ENCODE results near the gene SRD5A1. TPM values are rescaled to one million over a fixed set of nuclear protein-coding genes. Genes with fewer than 3 reads are reported as not detected.

Gene SRD5A1
- total and polyA plus RNA-seq, 2 experiments from 2014 or later: 18.9 to 20.2 TPM

- Histone ChIP-seq H3K27me3 (replicated peaks; ENCODE audit: insufficient read depth) (no peaks in the 10 kb centered on the region), H3F3A (ENCODE audit: insufficient read depth) (peaks cover 17% of the 10 kb centered on the region; the same call in 1 of the 2 replicates), H3K9me2 (ENCODE audit: insufficient read depth) (no peaks in the 10 kb centered on the region), H3K9me3 (ENCODE audit: low read depth) (no peaks in the 10 kb centered on the region), H3K36me3 (ENCODE audit: low read depth) (no peaks in the 10 kb centered on the region), H3K27ac (peak overlapping the region; percentile 77), H3K4me2 (ENCODE audit: unreplicated experiment) (peak overlapping the region; percentile 95), H3K4me1 (ENCODE audit: insufficient read depth) (peaks cover 19% of the 10 kb centered on the region), H3K79me2 (ENCODE audit: insufficient read depth) (peaks cover 100% of the 10 kb centered on the region), H3K9ac (peak overlapping the region; percentile 76), H4K20me1 (ENCODE audit: insufficient read depth) (peaks cover 7% of the 10 kb centered on the region; the same call in 1 of the 2 replicates), H2AFZ (peak overlapping the region; percentile 58), H3K4me3 (peak overlapping the region; percentile 71)
- DNase-seq: peak; percentile 66
- TF ChIP-seq EZH2 (IDR thresholded peaks at IDR 0.05; ENCODE audit: insufficient read depth, poor library complexity, severe bottlenecking) (no peak), EZH2phosphoT487 (IDR thresholded peaks at IDR 0.05; ENCODE audit: insufficient read depth, low read depth) (no peak)
- in situ Hi-C loops (cut with MboI): loop anchor here (10.0 kb wide), 1 partner anchor 1237 kb away; no protein-coding TSS in a partner anchor
- 4 to 6% methylated on average over 6 of the region's 6 CpGs for WGBS, 2 experiments (ENCODE audit: low coverage in 1 of 2, low lambda C conversion rate in 2 of 2, missing lambda C conversion rate in 2 of 2)
These were observed 88.8 kb downstream of the SRD5A1 start for GRCh38 chr5:6722015-6722414.

- no peaks in the 10 kb centered on the region for H3K9me3 ChIP-seq (ENCODE audit: low read depth)
- H3K4me3 ChIP-seq: peak overlapping the region; percentile 71; the same call in 1 of the 2 replicates
- no peak overlapping the region for H2AFZ ChIP-seq
- peaks cover 19% of the 10 kb centered on the region for H3K4me1 ChIP-seq (ENCODE audit: insufficient read depth)
- DNase-seq: no peak
- TF ChIP-seq EZH2 (IDR thresholded peaks at IDR 0.05; ENCODE audit: insufficient read depth, poor library complexity, severe bottlenecking) (no peak), EZH2phosphoT487 (IDR thresholded peaks at IDR 0.05; ENCODE audit: insufficient read depth, low read depth) (no peak)
- no peaks in the 10 kb centered on the region for H3K36me3 ChIP-seq (ENCODE audit: low read depth)
- peaks cover 100% of the 10 kb centered on the region for H3K79me2 ChIP-seq (ENCODE audit: insufficient read depth)
- peak overlapping the region; percentile 95 for H3K4me2 ChIP-seq (ENCODE audit: unreplicated experiment)
- H4K20me1 ChIP-seq (ENCODE audit: insufficient read depth): peaks cover 7% of the 10 kb centered on the region; the same call in 1 of the 2 replicates
- WGBS, 2 experiments (ENCODE audit: low coverage in 1 of 2, low lambda C conversion rate in 2 of 2, missing lambda C conversion rate in 2 of 2): 54 to 61% methylated on average over 14 of the region's 14 CpGs
- in situ Hi-C loops (cut with MboI): loop anchor here (10.0 kb wide), 1 partner anchor 1238 kb away; no protein-coding TSS in a partner anchor
- H3F3A ChIP-seq (ENCODE audit: insufficient read depth): peaks cover 17% of the 10 kb centered on the region; the same call in 1 of the 2 replicates
- H3K9ac ChIP-seq: no peak overlapping the region
- H3K9me2 ChIP-seq (ENCODE audit: insufficient read depth): no peaks in the 10 kb centered on the region
- H3K27ac ChIP-seq: peak overlapping the region; percentile 77; the same call in 1 of the 2 replicates
- no peaks in the 10 kb centered on the region for H3K27me3 ChIP-seq (replicated peaks; ENCODE audit: insufficient read depth)
These were observed 90.0 kb downstream of the SRD5A1 start for GRCh38 chr5:6723122-6723815.

GRCh38 chr5:6723816-6724300, 90.6 kb downstream of the SRD5A1 start:
- Histone ChIP-seq H3K9ac (no peak overlapping the region), H3K4me2 (ENCODE audit: unreplicated experiment) (no peak overlapping the region), H3K9me3 (ENCODE audit: low read depth) (no peaks in the 10 kb centered on the region), H3K79me2 (ENCODE audit: insufficient read depth) (peaks cover 100% of the 10 kb centered on the region), H3K27ac (no peak overlapping the region), H3K9me2 (ENCODE audit: insufficient read depth) (no peaks in the 10 kb centered on the region), H3K36me3 (ENCODE audit: low read depth) (no peaks in the 10 kb centered on the region), H3K4me3 (no peak overlapping the region), H3K4me1 (ENCODE audit: insufficient read depth) (peaks cover 19% of the 10 kb centered on the region), H3K27me3 (replicated peaks; ENCODE audit: insufficient read depth) (no peaks in the 10 kb centered on the region), H3F3A (ENCODE audit: insufficient read depth) (peaks cover 17% of the 10 kb centered on the region; the same call in 1 of the 2 replicates), H2AFZ (no peak overlapping the region), H4K20me1 (ENCODE audit: insufficient read depth) (peaks cover 7% of the 10 kb centered on the region; the same call in 1 of the 2 replicates)
- TF ChIP-seq EZH2 (IDR thresholded peaks at IDR 0.05; ENCODE audit: insufficient read depth, poor library complexity, severe bottlenecking) (no peak), EZH2phosphoT487 (IDR thresholded peaks at IDR 0.05; ENCODE audit: insufficient read depth, low read depth) (no peak)
- no peak for DNase-seq
- in situ Hi-C loops (cut with MboI): loop anchor here (10.0 kb wide), 1 partner anchor 1239 kb away; no protein-coding TSS in a partner anchor
- 85 to 93% methylated on average over 12 of the region's 12 CpGs for WGBS, 2 experiments (ENCODE audit: low coverage in 1 of 2, low lambda C conversion rate in 2 of 2, missing lambda C conversion rate in 2 of 2)

Other genes with a start within 250 kb of the SRD5A1 start
- not detected in 2 replicates for gene UBE2QL1, start 184.6 kb upstream of the SRD5A1 start, total RNA-seq (2014; rRNA removed; shearing (Covaris generic))
- not detected in 2 replicates for gene UBE2QL1, start 184.6 kb upstream of the SRD5A1 start, polyA plus RNA-seq (2016; fragmentation: Nextera tagmentation; extraction: Ambion mirVana)
- gene NSUN2, start 396 bp upstream of the SRD5A1 start, total RNA-seq (2014; rRNA removed; shearing (Covaris generic)): 43.0 and 51.0 TPM in 2 replicates
- gene NSUN2, start 396 bp upstream of the SRD5A1 start, polyA plus RNA-seq (2016; fragmentation: Nextera tagmentation; extraction: Ambion mirVana): 47.2 and 48.2 TPM in 2 replicates
- gene TENT4A, start 80.0 kb downstream of the SRD5A1 start, total RNA-seq (2014; rRNA removed; shearing (Covaris generic)): 6.7 and 17.6 TPM in 2 replicates
- 2.0 and 3.0 TPM in 2 replicates for gene TENT4A, start 80.0 kb downstream of the SRD5A1 start, polyA plus RNA-seq (2016; fragmentation: Nextera tagmentation; extraction: Ambion mirVana)